Stimulated activated CD4-positive, alpha-beta T cell treated with anti-CD3 and anti-CD28 coated beads, Interleukin-12 subunit alpha, Interleukin-12 subunit beta, amount 100 ng/mL, for 24 hours (primary cell): ENCODE measurements around the gene RICTOR.
"Not testable (repeated sequence)": the region's sequence is repeated elsewhere in the genome, so short reads cannot be mapped to it uniquely, and the experiment has no call there.

ENCODE experiments used
- DNase-seq, 2 experiments: peaks; one replicate each; pipeline ENCODE4 v3.0.0-alpha.2; 2020; ENCODE audit warnings: low read depth in 2 of 2

RICTOR gene

DNA sequence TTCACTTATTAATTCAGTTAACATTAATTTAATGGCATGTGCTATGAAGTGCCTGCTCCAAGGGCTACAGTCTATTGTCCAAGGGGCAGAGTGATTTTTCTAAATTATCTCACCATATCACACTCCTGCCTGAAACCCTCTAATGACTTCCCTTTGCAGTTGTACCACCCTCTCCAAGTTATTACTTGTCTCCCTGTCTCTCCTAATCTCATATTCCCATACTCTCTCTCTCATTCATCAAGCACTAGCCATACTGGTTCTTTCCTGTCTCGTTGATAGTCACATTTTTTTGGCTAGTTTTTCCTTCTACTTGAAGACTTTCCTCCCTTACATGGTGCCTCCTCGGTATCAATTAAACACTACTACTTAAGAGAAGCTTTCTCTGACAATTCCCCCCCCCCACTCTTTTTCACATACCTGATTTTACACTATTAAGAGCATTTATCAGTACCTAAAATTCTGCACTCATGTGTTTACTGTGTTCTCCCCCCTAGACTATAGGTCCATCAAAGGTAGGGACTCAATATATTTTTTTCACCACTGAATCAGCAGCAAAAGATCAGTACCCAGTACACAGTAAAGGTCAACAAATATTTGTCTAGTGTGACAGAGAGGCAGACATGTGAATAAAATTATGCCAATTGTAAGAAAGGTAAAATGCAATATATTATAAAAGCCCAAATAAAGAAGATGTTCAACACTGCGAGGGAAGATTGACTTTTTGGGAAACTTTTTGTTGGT lies 19.0 kb downstream of the RICTOR start:
- DNase-seq, result no peak

DNA sequence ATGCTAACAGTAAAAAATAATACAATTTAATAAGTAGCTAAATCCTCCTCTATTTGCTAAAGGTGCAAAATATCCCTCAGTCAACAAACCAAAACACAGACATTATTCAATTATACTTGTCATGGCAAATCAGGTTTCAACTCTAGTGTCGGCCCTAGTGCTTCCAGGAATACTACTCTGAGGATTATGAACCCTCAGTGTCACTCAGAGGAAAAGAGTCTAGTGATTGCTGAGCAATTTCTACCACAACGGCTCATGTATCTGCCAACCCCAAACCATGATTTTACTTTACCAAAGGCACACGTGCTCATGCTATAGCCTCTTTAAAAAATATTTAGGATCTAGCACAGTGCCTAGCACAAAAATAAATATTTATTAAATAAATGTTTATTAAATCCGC lies 21.0 kb downstream of the RICTOR start:
- DNase-seq, result no peak

DNA sequence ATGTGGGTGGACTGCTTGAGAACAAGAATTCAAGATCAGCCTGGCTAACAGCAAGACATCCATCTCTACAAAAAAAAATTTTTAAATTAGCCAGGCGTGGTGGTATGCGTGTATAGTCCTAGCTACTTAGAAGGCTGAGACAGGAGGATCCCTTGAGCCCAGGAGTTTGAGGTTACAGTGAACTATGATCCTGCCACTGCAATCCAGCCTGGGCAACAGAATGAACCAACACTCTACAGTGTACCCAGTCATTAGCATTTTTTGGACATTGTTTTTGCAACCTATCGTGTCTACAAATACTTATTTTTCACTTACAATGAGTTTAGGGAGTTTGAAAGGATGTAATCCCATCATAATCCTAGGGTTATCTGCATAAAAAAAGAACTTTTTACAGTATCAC lies 22.1 kb downstream of the RICTOR start:
- DNase-seq, result no peak

GRCh38 chr5:39049315-39049714 lies 24.9 kb downstream of the RICTOR start:
- DNase-seq, result no peak

DNA sequence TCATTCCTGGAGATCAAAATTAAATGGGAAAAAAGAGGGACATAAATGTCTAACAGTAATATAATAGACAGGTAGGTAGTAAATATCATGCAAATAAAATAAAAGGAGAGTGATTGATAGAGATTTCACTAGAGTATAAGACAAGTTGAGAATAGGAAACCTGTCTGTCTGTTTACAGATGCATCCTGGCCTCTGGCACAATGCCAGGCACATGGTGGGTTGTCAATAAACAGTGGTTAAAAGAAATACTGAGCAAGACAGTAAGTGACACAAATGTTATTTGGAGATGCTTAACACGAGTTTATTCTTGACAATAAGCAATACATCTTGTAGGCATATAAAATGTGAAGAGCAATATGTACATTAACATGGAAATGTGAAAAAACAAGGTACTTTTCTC lies 33.3 kb downstream of the RICTOR start:
- no peak for DNase-seq

DNA sequence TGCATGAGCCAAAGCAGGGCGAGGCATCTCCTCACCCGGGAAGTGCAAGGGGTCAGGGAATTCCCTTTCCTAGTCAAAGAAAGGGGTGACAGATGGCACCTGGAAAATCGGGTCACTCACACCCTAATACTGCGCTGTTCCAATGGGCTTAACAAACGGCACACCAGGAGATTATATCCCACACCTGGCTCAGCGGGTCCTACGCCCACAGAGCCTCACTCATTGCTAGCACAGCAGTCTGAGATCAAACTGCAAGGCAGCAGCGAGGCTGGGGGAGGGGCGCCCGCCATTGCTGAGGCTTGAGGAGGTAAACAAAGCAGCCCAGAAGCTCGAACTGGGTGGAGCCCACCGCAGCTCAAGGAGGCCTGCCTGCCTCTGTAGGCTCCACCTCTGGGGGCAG lies 39.7 kb downstream of the RICTOR start:
- DNase-seq, result not testable (repeated sequence)

- no peak for DNase-seq
Observed at GRCh38 chr5:39031041-39031440, 43.2 kb downstream of the RICTOR start.

GRCh38 chr5:39025456-39025855 lies 48.7 kb downstream of the RICTOR start:
- no peak for DNase-seq

DNA sequence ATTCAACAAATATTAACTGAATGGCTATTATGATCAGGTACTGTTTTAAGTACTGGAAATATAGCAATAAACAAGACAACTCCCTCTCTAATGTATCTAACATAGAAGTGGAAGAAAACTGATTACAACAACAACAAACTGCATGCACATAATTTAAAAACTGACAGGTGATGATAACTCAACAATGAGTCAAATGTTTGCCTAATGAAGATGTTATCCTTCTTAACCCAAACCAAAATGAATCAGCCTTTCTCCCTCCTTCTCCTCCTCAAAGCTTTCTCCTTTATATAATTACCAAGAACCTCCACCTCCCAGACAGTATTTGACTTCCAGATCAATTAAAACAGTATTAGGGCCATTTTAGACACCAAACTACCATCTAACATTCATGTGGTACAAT lies 49.3 kb downstream of the RICTOR start:
- no peak for DNase-seq

GRCh38 chr5:39024005-39024404 lies 50.2 kb downstream of the RICTOR start:
- DNase-seq, result no peak

GRCh38 chr5:39023121-39023520 lies 51.1 kb downstream of the RICTOR start:
- DNase-seq, result no peak

- no peak for DNase-seq
Observed at GRCh38 chr5:39022151-39022550, 52.0 kb downstream of the RICTOR start.

- no peak for DNase-seq
Observed at GRCh38 chr5:39021413-39021812, 52.8 kb downstream of the RICTOR start.

- DNase-seq, result no peak
Observed at GRCh38 chr5:39020458-39020857, 53.7 kb downstream of the RICTOR start.

DNA sequence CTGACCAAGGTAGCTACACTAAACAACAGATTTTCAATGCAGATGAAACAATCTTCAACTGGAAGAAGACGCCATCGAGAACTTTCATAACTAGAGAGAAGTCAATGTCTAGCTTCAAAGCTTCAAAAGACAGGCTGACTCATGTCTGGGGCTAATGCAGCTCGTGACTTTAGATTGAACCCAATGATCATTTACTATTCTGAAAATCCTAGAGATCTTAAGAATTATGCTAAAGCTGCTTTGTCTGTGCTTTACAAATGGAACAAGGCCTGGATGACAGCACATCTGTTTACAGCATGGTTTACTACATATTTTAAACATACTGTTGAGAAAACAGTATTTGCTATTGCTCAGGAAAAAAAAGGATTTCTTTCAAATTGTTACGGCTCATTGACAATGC lies 54.9 kb downstream of the RICTOR start:
- DNase-seq, result no peak

DNA sequence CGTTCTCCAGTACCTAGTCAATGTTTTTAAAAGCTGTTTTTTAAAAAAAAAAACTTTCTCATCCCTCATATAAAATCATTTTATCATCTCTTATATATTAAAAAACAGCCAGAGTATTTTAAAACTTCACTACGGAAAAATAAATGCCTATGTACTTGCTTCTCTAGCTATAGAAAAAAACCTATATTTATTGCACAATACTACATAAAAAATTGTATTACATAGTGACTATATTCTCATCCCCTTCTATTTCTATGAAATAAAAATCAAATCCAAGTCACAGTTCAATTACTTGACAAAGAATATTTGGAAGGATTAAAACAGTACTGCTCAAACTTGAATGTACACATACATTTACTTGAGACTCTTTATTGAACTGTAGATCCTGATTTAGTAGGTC lies 56.7 kb downstream of the RICTOR start:
- DNase-seq, result no peak

DNA sequence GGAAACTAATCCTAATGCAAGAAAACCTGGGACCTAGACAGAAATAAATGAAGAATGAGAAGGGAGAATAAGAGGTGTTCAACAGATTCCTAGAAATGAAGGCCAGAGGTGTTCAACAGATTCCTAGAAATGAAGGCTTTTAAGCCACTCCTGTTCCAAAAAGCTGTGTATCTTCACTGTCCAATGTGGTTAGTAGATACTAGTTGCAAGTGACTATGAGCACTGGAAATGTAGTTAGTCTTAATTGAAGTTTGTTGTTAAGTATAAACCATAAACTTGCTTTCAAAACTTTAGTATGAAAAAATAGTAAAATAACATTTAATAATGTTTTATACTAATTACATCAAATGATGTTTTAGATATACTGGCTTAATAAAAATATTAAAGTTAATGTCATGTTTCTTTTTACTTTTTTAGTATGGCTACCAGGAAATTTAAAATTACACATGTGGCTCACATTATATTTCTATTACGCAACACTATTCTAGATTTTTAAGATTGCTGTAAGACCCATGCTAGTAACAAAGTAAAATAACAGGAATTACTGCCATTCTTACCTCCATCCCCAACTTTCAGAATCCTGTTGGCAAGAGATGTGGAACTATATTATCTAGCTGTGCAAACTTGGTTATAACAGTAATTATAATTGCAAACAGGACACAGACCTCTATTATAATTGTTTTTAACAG lies 57.5 kb downstream of the RICTOR start:
- DNase-seq, result no peak

- no peak for DNase-seq
Observed at GRCh38 chr5:39015743-39016586, 58.2 kb downstream of the RICTOR start.

GRCh38 chr5:39014561-39014960 lies 59.6 kb downstream of the RICTOR start:
- DNase-seq, result no peak

DNA sequence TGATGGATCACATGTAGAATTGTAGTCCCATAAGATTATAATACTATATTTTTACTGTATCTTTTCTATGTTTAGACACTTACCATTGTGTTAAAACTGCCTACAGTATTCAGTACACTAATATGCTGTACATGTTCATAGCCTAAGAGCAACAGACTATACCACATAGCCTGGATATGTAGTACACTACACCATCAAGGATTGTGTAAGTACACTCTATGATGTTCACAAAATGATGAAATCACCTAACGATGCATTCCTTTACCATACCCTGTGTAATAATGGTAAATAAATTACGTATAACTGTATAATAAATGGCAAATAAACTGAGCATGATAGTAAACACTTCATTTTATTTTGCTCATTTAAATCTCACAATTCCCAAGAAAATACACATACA lies 60.3 kb downstream of the RICTOR start:
- no peak for DNase-seq

- DNase-seq, result not testable (repeated sequence)
Observed at GRCh38 chr5:39010958-39011357, 63.2 kb downstream of the RICTOR start.

DNA sequence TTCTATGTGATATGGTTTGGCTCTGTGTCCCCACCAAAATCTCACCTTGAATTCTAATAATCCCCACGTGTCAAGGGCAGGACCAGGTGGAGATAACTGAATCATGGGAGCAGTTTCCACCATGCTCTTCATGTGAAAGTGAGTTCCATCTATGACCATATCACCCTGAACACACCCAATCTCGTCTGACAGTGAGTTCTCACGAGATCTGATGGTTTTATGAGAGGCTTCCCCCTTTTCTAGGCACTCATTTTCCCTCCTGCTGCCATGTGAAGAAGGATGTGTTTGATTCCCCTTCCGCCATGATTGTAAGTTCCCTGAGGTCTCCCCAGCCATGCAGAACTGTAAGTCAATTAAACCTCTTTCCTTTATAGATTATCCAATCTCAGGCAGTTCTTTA lies 64.2 kb downstream of the RICTOR start:
- DNase-seq, result no peak

- no peak for DNase-seq
Observed at GRCh38 chr5:39009280-39009679, 64.9 kb downstream of the RICTOR start.
